Lower leg skin (tissue), 3 donors: ENCODE measurements around the gene NAV2.

Experiments used
- CTCF ChIP-seq, 3 donors: fragments of 450-650 bp; IDR thresholded peaks; one replicate each; pipeline ENCODE4 v1.5.1; 2016; ENCODE audit warnings: antibody characterized with exemption in 3 of 3, mild to moderate bottlenecking in 3 of 3, moderate library complexity in 2 of 3
- POLR2A ChIP-seq, 2 donors: fragments of 450-650 bp; IDR thresholded peaks; one replicate each; pipeline ENCODE4 v1.6.1; 2016 to 2017; ENCODE audit warnings: antibody characterized with exemption in 2 of 2, mild to moderate bottlenecking in 1 of 2, moderate library complexity in 1 of 2

GRCh38 chr11:19743622-19744021 is 31.0 kb downstream of the NAV2 start:
- no peak for TF ChIP-seq CTCF (IDR thresholded peaks at IDR 0.05)
- no peak for TF ChIP-seq POLR2A (IDR thresholded peaks at IDR 0.05)
